Measurements from ENCODE around the gene COL16A1.

- TF ChIP-seq PKNOX1 (IDR thresholded peaks at IDR 0.05): no peak
- no peak for TF ChIP-seq SUZ12 (IDR thresholded peaks at IDR 0.05)
- TF ChIP-seq SP1 (IDR thresholded peaks at IDR 0.05): no peak
- TF ChIP-seq L3MBTL2 (conservative IDR thresholded peaks at IDR 0.05): no peak; the same call in 1 of the 2 replicates
- TF ChIP-seq TARDBP (IDR thresholded peaks at IDR 0.05): no peak
- TF ChIP-seq FOXM1 (IDR thresholded peaks at IDR 0.05; ENCODE audit: borderline replicate concordance): no peak
- no peak for TF ChIP-seq ZNF384 (IDR thresholded peaks at IDR 0.05)
- TF ChIP-seq ARNT (IDR thresholded peaks at IDR 0.05): no peak
- no peak for TF ChIP-seq FOXK2 (IDR thresholded peaks at IDR 0.05)
Measured at GRCh38 chr1:31617916-31618746, 85.7 kb downstream of the COL16A1 start.

Measured in HEK293T (cell line).